Measurements from ENCODE around the gene DNAJA4. TPM values are rescaled to one million over a fixed set of nuclear protein-coding genes. Genes with fewer than 3 reads are reported as not detected.

DNAJA4 gene
- total and polyA plus RNA-seq, 8 donors = 11.4 to 53.6 (median 30.3) TPM; not detected in 1

- TF ChIP-seq POLR2AphosphoS5 (IDR thresholded peaks at IDR 0.05) (no peak), EP300 (IDR thresholded peaks at IDR 0.05) (no peak), CTCF (IDR thresholded peaks at IDR 0.05) (no peak), POLR2A (IDR thresholded peaks at IDR 0.05) (no peak)
- no peak overlapping the region for H3K27ac ChIP-seq
- no peaks in the 10 kb centered on the region for H3K36me3 ChIP-seq
- DNase-seq = peak in 1 of 2 donors; percentile 80
- no peaks in the 10 kb centered on the region for H3K9me3 ChIP-seq
- peaks cover 0 to 5% (median 0%) of the 10 kb centered on the region in 4 donors for H3K4me1 ChIP-seq
- no peaks in the 10 kb centered on the region for H3K27me3 ChIP-seq
- H3K4me3 ChIP-seq = no peak overlapping the region
- WGBS, 5 donors = 51 to 72% (median 61%) methylated on average over 14 to 15 of the region's 15 CpGs
- intact Hi-C loops (cut with DNase I; ENCODE audit: low total_unique reads) = no loop called here
These were observed 57.9 kb downstream of the DNAJA4 start for GRCh38 chr15:78322243-78322642.

- 75 to 82% (median 79%) methylated on average over 17 to 19 of the region's 19 CpGs for WGBS, 5 donors
- intact Hi-C loops (cut with DNase I; ENCODE audit: low total_unique reads) = no loop called here
- Histone ChIP-seq H3K27me3 (no peaks in the 10 kb centered on the region), H3K27ac (no peak overlapping the region), H3K36me3 (no peaks in the 10 kb centered on the region), H3K4me3 (no peak overlapping the region), H3K4me1 (peaks cover 0 to 5% (median 0%) of the 10 kb centered on the region in 4 donors), H3K9me3 (no peaks in the 10 kb centered on the region)
- TF ChIP-seq POLR2A (IDR thresholded peaks at IDR 0.05) (no peak), EP300 (IDR thresholded peaks at IDR 0.05) (no peak)
- DNase-seq = no peak
These were observed 58.6 kb downstream of the DNAJA4 start for GRCh38 chr15:78322724-78323521.

GRCh38 chr15:78323693-78324092 is 59.3 kb downstream of the DNAJA4 start:
- no peak for TF ChIP-seq POLR2A (IDR thresholded peaks at IDR 0.05)
- H3K9me3 ChIP-seq = no peaks in the 10 kb centered on the region
- H3K27me3 ChIP-seq = no peaks in the 10 kb centered on the region
- no peak overlapping the region for H3K27ac ChIP-seq
- no peak overlapping the region for H3K4me3 ChIP-seq
- peaks cover 0 to 5% (median 0%) of the 10 kb centered on the region in 4 donors for H3K4me1 ChIP-seq
- no peaks in the 10 kb centered on the region for H3K36me3 ChIP-seq
- WGBS, 5 donors = 72 to 84% (median 80%) methylated on average over 7 of the region's 7 CpGs
- no peak for DNase-seq
- intact Hi-C loops (cut with DNase I; ENCODE audit: low total_unique reads) = no loop called here

GRCh38 chr15:78324144-78324543 is 59.8 kb downstream of the DNAJA4 start:
- Histone ChIP-seq H3K27ac (no peak overlapping the region), H3K4me3 (no peak overlapping the region), H3K9me3 (no peaks in the 10 kb centered on the region), H3K36me3 (no peaks in the 10 kb centered on the region), H3K27me3 (no peaks in the 10 kb centered on the region), H3K4me1 (peaks cover 0 to 5% (median 0%) of the 10 kb centered on the region in 4 donors)
- intact Hi-C loops (cut with DNase I; ENCODE audit: low total_unique reads) = no loop called here
- TF ChIP-seq CTCF (IDR thresholded peaks at IDR 0.05) (no peak), EP300 (IDR thresholded peaks at IDR 0.05) (no peak), POLR2A (IDR thresholded peaks at IDR 0.05) (no peak), POLR2AphosphoS5 (IDR thresholded peaks at IDR 0.05) (no peak)
- WGBS, 5 donors = 91 to 95% (median 93%) methylated on average over 5 of the region's 5 CpGs
- no peak for DNase-seq

GRCh38 chr15:78325092-78325843 is 60.9 kb downstream of the DNAJA4 start:
- intact Hi-C loops (cut with DNase I; ENCODE audit: low total_unique reads) = no loop called here
- WGBS, 5 donors = 54 to 68% (median 63%) methylated on average over 7 of the region's 7 CpGs

More at GRCh38 chr15:78325092-78325843, 60.9 kb downstream of the DNAJA4 start:
- H3K4me1 ChIP-seq = peaks cover 0 to 5% (median 0%) of the 10 kb centered on the region in 4 donors
- H3K27ac ChIP-seq = peak overlapping the region in 1 of 5 donors; percentile 4
- no peaks in the 10 kb centered on the region for H3K9me3 ChIP-seq
- H3K4me3 ChIP-seq = no peak overlapping the region
- TF ChIP-seq POLR2A (IDR thresholded peaks at IDR 0.05) (no peak), CTCF (IDR thresholded peaks at IDR 0.05) (no peak), POLR2AphosphoS5 (IDR thresholded peaks at IDR 0.05) (no peak), EP300 (IDR thresholded peaks at IDR 0.05) (no peak)
- H3K36me3 ChIP-seq = no peaks in the 10 kb centered on the region
- DNase-seq = no peak
- no peaks in the 10 kb centered on the region for H3K27me3 ChIP-seq

Measured in stomach (tissue), 9 donors.